SU-DHL-6 (cell line): ENCODE measurements around the gene CCDC88A.

Experiments
- EZH2phosphoT487 ChIP-seq: fragments of 200-600 bp; sonication (generic), shearing (Covaris generic); conservative IDR thresholded peaks from 2 replicates; pipeline ENCODE4 v1.6.1; 2018; ENCODE audit warnings: mild to moderate bottlenecking, antibody characterized with exemption, low read length, moderate library complexity, mixed read lengths
- TF ChIP-seq, protein P1 (sequence below): fragments of 200-600 bp; sonication (generic); IDR thresholded peaks from one replicate; pipeline ENCODE4 v1.5.1; 2017; ENCODE audit warnings: antibody characterized with exemption, mild to moderate bottlenecking, low read length, moderate library complexity; ENCODE audit not compliant: insufficient read depth, poor library complexity, severe bottlenecking

DNA sequence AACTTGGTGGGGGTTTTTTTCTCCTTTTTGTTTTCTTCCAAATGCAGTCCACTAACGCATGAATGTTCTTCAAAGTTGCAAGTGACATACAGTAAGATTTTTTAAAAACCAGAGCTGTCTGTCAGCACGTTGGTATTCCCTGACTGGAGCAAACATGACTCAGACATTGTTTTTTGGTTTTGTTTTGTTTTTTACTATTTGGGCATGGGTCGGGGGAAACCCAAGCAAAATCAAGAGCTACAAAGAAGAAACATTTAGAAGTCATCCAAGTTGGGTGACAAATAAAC lies 726 bp upstream of the CCDC88A start:
- TF ChIP-seq, protein P1, sequence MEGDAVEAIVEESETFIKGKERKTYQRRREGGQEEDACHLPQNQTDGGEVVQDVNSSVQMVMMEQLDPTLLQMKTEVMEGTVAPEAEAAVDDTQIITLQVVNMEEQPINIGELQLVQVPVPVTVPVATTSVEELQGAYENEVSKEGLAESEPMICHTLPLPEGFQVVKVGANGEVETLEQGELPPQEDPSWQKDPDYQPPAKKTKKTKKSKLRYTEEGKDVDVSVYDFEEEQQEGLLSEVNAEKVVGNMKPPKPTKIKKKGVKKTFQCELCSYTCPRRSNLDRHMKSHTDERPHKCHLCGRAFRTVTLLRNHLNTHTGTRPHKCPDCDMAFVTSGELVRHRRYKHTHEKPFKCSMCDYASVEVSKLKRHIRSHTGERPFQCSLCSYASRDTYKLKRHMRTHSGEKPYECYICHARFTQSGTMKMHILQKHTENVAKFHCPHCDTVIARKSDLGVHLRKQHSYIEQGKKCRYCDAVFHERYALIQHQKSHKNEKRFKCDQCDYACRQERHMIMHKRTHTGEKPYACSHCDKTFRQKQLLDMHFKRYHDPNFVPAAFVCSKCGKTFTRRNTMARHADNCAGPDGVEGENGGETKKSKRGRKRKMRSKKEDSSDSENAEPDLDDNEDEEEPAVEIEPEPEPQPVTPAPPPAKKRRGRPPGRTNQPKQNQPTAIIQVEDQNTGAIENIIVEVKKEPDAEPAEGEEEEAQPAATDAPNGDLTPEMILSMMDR = no peak
- no peak for TF ChIP-seq EZH2phosphoT487
